Measurements from ENCODE around the gene TULP3.

Gene TULP3

GRCh38 chr12:2925322-2925995, 34.8 kb downstream of the TULP3 start:
- H3K4me3 ChIP-seq (ENCODE audit: low read depth, low read length), result no peak overlapping the region

DNA sequence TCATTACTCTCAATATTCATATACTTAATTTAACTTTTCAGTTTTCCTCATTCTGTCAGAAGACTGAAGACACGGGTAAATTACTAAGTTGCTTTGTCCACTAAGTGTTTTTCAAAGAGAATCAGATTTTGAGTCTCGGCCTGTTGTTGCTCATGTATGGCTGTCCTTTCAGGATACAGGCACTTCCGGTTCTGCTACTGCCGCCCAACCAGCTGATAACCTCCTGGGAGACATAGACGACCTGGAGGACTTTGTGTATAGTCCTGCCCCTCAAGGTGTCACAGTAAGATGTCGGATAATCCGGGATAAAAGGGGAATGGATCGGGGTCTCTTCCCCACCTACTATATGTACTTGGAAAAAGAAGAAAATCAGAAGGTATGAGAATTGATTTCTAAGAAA, 40.2 kb downstream of the TULP3 start:
- H3K4me3 ChIP-seq (ENCODE audit: low read depth, low read length), result no peak overlapping the region

GRCh38 chr12:2933586-2933985, 42.9 kb downstream of the TULP3 start:
- H3K4me3 ChIP-seq (ENCODE audit: low read depth, low read length), result no peak overlapping the region

DNA sequence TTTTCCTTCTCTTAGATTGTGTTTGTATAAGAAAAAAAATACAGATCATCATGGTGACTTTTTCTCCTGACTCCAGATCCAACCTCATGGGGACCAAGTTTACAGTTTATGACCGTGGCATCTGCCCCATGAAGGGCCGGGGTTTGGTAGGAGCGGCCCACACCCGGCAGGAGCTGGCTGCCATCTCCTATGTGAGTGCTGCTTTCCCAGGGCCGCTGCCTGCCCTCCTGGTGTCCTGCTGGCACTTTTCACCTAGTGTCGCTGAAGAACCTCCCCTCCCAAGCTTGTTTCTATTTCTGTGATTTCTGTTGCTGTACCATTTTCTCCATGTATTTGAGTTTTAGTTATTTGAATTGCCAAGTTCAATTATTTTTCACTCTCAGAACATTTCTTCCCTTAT, 43.7 kb downstream of the TULP3 start:
- no peak overlapping the region for H3K4me3 ChIP-seq (ENCODE audit: low read depth, low read length)

- no peak overlapping the region for H3K4me3 ChIP-seq (ENCODE audit: low read depth, low read length)
Measured at GRCh38 chr12:2936301-2936700, 45.6 kb downstream of the TULP3 start.

DNA sequence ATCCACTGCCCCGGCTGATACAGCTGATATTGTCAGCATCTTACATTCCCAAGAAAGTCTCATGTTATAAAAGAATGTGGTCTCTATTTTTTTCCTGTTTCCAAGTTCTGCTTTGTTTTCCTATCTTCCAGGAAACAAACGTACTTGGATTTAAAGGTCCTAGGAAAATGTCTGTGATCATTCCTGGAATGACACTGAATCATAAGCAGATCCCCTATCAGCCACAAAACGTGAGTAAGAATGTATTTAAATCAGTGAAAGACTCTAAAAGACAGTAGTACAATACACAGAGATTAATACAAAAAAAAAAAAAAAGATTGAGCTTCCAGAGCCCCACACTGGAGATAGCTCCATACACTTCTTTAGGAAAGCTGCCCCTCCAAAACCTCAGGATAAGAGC, 46.8 kb downstream of the TULP3 start:
- H3K4me3 ChIP-seq (ENCODE audit: low read depth, low read length), result no peak overlapping the region

- no peak overlapping the region for H3K4me3 ChIP-seq (ENCODE audit: low read depth, low read length)
Measured at GRCh38 chr12:2939191-2939590, 48.5 kb downstream of the TULP3 start.

DNA sequence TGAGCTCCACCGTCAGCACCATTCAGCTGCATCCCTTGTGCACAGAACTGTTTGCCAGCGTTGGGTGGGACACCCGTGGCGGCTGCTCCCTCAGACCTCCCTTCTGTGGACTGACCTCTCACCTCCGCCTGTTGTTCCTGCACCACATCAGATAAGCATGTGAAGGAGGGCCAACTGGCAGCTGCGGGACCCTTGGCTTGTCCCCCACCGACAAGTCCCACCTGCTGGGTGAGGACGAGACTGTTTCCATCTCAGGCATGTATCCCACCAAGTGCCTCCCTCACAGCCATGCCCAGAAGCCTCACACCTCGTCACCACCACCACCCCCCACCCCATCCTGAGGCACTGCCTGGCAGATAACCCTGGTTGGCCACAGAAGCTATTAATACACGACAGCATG, 49.9 kb downstream of the TULP3 start:
- H3K4me3 ChIP-seq (ENCODE audit: low read depth, low read length), result no peak overlapping the region

GRCh38 chr12:2941524-2941923, 50.8 kb downstream of the TULP3 start:
- no peak overlapping the region for H3K4me3 ChIP-seq (ENCODE audit: low read depth, low read length)

DNA sequence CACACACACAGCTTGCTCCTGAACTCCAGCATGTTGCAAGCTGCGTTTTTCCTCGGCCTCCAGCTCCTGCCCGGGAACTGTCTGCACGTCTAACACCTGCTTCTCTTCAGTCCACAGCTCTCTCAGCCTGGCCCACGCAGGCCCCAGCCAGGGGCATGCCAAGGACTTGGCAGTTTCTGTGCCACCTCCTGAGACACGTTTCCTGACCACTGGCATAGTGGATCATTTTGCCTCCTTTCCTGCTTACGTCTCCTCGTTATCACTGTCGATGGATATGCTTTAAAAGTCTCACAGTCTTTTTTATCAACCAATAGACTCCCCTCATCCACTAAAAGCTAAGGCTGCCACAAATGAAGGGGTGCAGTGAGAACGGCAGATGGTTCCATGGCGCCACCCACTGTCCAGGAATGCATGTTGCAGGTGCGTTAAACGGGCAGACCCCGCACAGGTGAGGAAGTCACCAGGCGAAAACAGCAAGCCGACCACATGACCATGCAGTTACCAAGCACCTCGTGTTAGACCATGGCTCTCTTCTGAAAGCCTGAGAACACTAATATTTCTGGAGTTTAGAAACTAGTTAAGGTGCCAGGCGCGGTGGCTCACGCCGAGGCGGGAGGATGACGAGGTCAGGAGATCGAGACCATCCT, 53.8 kb downstream of the TULP3 start:
- no peak overlapping the region for H3K4me3 ChIP-seq (ENCODE audit: low read depth, low read length)

DNA sequence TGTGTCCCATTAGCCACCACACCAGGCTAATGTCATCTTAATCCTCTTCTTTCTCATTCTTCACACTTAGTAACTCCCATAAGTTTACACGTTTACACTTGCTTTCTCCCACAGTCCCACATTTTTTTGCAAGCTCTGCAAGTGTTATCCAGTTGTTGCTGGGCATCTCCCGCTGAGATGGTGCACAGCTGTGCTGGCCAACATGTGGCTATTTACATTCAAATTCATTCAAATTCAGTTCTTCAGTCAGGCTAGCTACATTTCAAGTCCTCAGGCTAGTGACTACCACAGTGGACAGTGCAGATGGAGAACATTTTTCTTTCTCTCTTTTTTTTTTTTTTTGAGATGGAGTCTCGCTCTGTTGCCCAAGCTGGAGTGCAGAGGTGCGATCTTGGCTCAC, 58.7 kb downstream of the TULP3 start:
- no peak overlapping the region for H3K4me3 ChIP-seq (ENCODE audit: low read depth, low read length)

- no peak overlapping the region for H3K4me3 ChIP-seq (ENCODE audit: low read depth, low read length)
Measured at GRCh38 chr12:2955888-2956287, 65.2 kb downstream of the TULP3 start.

- H3K4me3 ChIP-seq (ENCODE audit: low read depth, low read length), result peak overlapping the region; percentile 31
Measured at GRCh38 chr12:2957816-2958431, 67.2 kb downstream of the TULP3 start.

GRCh38 chr12:2958432-2959191, 67.9 kb downstream of the TULP3 start:
- peak overlapping the region; percentile 31 for H3K4me3 ChIP-seq (ENCODE audit: low read depth, low read length)

DNA sequence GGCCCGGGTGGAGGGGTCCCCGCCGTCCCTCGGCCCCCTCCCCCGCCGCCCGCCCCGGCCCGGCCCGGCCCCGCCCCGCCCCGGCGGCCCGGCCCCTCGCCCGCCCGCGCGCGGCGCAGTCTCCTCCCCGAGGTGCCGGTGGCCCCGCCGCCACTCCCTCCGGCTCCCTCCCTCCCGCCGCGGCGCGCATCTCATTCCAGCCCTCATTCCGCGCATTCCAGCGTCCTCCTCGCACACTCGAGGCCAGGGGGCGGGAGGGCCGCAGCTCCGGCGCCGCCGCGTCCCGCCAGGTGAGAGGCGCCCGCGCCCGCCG, 68.5 kb downstream of the TULP3 start, which contains the start of gene TEAD4:
TSS of gene TEAD4 (plus strand) at position 206 of the 313 bp plus-strand sequence.
- H3K4me3 ChIP-seq (ENCODE audit: low read depth, low read length), result peak within 1 kb of the TSS; percentile 71

GRCh38 chr12:2959505-2960389, 69.1 kb downstream of the TULP3 start:
- peak overlapping the region; percentile 71 for H3K4me3 ChIP-seq (ENCODE audit: low read depth, low read length)

- H3K4me3 ChIP-seq (ENCODE audit: low read depth, low read length), result peak overlapping the region; percentile 71
Measured at GRCh38 chr12:2960390-2960956, 69.8 kb downstream of the TULP3 start.

- H3K4me3 ChIP-seq (ENCODE audit: low read depth, low read length), result peak overlapping the region; percentile 71
Measured at GRCh38 chr12:2960996-2961616, 70.4 kb downstream of the TULP3 start.

DNA sequence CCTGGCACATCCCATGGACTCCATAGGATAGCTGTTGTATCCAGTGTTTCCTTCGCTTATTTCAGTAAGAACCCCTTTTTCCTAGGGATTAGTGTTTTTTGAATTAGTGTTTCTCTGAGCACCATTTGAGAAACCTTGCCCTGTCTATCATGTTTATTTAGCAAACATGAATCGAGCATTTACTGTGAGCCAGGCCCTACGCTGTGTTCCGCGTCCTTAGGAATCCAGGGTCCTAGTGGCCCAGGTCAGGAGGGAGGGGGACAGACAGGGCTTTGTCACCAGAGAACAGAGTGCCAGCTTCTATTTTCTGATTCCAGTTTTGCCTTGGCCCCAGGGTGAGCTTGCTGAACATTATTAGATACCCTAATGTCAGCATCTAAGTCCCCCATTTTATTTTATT, 71.0 kb downstream of the TULP3 start:
- peak overlapping the region; percentile 71 for H3K4me3 ChIP-seq (ENCODE audit: low read depth, low read length)
